MCF 10A (cell line): Measurements from ENCODE around the gene ZNF550. TPM values are rescaled to one million over a fixed set of nuclear protein-coding genes. Genes with fewer than 3 reads are reported as not detected.
A peak's percentile ranks its signal among the peaks of the same experiment; 100 is the strongest.
"Not testable (repeated sequence)": the region's sequence is repeated elsewhere in the genome, so short reads cannot be mapped to it uniquely, and the experiment has no call there.

Experiments
- BruUV-seq: library from RNA; stranded (reverse); fragments of 400-500 nt; replicated peaks from 2 replicates; lab custom pipeline; 2021; lab: Mats Ljungman, UMichigan
- CTCF ChIA-PET: fragments of 300-600 bp; sonication (Branson Sonifier 250); formaldehyde crosslinking; extraction: SDS; loops from one replicate; lab custom pipeline; 2021; ENCODE audit warnings: antibody characterized with exemption, inconsistent platforms; lab: Yijun Ruan, JAX
- POLR2A ChIA-PET: fragments of 300-600, 350-650 bp; sonication (Branson Sonifier 250); formaldehyde crosslinking; extraction: SDS; loops from one replicate; lab custom pipeline; 2020; ENCODE audit warnings: antibody characterized with exemption, inconsistent platforms; lab: Yijun Ruan, JAX
- DNase-seq: peaks from one replicate; pipeline ENCODE4 v3.0.0-alpha.2; 2018; ENCODE audit not compliant: unreplicated experiment
- H3K27ac Mint-ChIP-seq: one replicate; pipeline ENCODE4 v1.8.0; 2022; ENCODE audit warnings: mild to moderate bottlenecking, low read depth, mixed read lengths; ENCODE audit not compliant: unreplicated experiment
- H3K27me3 Mint-ChIP-seq: one replicate; pipeline ENCODE4 v1.8.0; 2022; ENCODE audit warnings: mixed read lengths; ENCODE audit not compliant: insufficient read depth, unreplicated experiment
- H3K36me3 Mint-ChIP-seq: one replicate; pipeline ENCODE4 v1.8.0; 2022; ENCODE audit warnings: mild to moderate bottlenecking, moderate library complexity, mixed read lengths; ENCODE audit not compliant: insufficient read depth, unreplicated experiment
- H3K4me1 Mint-ChIP-seq: one replicate; pipeline ENCODE4 v1.8.0; 2022; ENCODE audit warnings: mixed read lengths; ENCODE audit not compliant: insufficient read depth, unreplicated experiment
- H3K4me3 Mint-ChIP-seq: one replicate; pipeline ENCODE4 v1.8.0; 2022; ENCODE audit warnings: mild to moderate bottlenecking, moderate library complexity, mixed read lengths; ENCODE audit not compliant: unreplicated experiment
- H3K9me3 Mint-ChIP-seq: one replicate; pipeline ENCODE4 v1.8.0; 2022; ENCODE audit warnings: mixed read lengths; ENCODE audit not compliant: unreplicated experiment
- intact Hi-C: fragments of 100-400 bp; cut with micrococcal nuclease; formaldehyde crosslinking; loops from 2 replicates; pipeline ENCODE4 v1.14.1; 2022
- total RNA-seq: library from RNA; stranded (reverse); gene quantifications from 2 replicates; pipeline ENCODE4 v1.2.3, GENCODE V29; 2022
- TF ChIP-seq, protein P1 (sequence below): fragments of 200-600 bp; IDR thresholded peaks from one replicate; pipeline ENCODE4 v1.8.0; 2022; ENCODE audit warnings: antibody characterized with exemption, mild to moderate bottlenecking; ENCODE audit not compliant: unreplicated experiment

Gene ZNF550
- total RNA-seq, 1 experiment from 2014 or later, result 14.3 TPM

DNA sequence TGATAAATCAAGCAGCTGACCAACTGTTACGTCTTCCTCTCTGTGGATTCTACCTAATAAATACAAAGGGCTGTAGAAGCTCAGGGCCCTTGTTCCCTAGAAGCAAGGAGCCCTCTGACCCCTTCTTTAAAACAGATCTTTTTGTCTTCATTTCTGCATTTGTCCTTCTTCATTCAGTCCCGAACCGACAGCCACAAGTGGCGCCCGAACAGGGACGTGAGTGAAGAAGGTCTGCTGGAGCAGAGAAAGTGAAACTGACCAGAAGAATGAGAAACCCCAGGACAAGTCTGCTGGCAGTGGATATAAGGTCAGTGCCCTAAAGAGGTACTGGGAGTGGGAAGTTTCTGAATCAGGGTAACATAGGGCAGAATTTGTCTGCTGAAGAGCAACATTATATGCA lies 46.8 kb downstream of the ZNF550 start:
- POLR2A ChIA-PET, result no interaction called here
- peaks cover 19% of the 10 kb centered on the region for H3K9me3 Mint-ChIP-seq
- H3K27ac Mint-ChIP-seq, result no peak overlapping the region
- H3K36me3 Mint-ChIP-seq, result peaks cover 14% of the 10 kb centered on the region
- intact Hi-C loops, result no loop called here
- no peak overlapping the region for H3K4me3 Mint-ChIP-seq
- TF ChIP-seq, protein P1, sequence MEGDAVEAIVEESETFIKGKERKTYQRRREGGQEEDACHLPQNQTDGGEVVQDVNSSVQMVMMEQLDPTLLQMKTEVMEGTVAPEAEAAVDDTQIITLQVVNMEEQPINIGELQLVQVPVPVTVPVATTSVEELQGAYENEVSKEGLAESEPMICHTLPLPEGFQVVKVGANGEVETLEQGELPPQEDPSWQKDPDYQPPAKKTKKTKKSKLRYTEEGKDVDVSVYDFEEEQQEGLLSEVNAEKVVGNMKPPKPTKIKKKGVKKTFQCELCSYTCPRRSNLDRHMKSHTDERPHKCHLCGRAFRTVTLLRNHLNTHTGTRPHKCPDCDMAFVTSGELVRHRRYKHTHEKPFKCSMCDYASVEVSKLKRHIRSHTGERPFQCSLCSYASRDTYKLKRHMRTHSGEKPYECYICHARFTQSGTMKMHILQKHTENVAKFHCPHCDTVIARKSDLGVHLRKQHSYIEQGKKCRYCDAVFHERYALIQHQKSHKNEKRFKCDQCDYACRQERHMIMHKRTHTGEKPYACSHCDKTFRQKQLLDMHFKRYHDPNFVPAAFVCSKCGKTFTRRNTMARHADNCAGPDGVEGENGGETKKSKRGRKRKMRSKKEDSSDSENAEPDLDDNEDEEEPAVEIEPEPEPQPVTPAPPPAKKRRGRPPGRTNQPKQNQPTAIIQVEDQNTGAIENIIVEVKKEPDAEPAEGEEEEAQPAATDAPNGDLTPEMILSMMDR, result no peak
- no peaks in the 10 kb centered on the region for H3K4me1 Mint-ChIP-seq
- CTCF ChIA-PET, result no interaction called here
- no peaks in the 10 kb centered on the region for H3K27me3 Mint-ChIP-seq
- BruUV-seq, result no TSS peak
- DNase-seq, result no peak

DNA sequence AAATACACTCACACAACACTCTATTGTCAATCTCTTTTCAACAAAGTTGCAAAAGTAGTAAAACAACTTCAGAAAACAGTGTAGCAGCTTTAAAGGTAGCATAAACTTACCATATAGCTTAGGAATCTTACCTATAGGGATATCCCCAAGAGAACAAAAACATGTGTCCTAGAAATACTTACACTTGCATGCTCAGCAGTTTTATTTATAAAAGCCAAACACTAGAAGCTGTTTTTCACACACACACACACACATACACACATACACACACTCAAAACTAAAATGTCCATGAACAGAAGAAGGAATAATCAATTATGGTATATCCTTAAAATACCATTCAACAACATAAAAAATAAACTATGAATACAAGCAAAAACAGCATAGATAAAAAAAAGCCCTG lies 48.2 kb downstream of the ZNF550 start:
- ChIA-PET CTCF (interaction anchor here (0.7 kb wide), 2 partner anchors 771 to 815 kb away, joined by 3 to 4 read pairs; no protein-coding TSS in a partner anchor), POLR2A (interaction anchor here (0.6 to 1.2 kb wide), 2 partner anchors 12 to 49 kb away, joined by 3 read pairs; partner anchors contain the start of gene ZNF773)
- peaks cover 19% of the 10 kb centered on the region for H3K9me3 Mint-ChIP-seq
- DNase-seq, result no peak
- no peaks in the 10 kb centered on the region for H3K4me1 Mint-ChIP-seq
- intact Hi-C loops, result no loop called here
- no peak overlapping the region for H3K4me3 Mint-ChIP-seq
- TF ChIP-seq, protein P1, result no peak
- no TSS peak for BruUV-seq
- H3K27me3 Mint-ChIP-seq, result no peaks in the 10 kb centered on the region
- H3K36me3 Mint-ChIP-seq, result peaks cover 28% of the 10 kb centered on the region
- H3K27ac Mint-ChIP-seq, result no peak overlapping the region

DNA sequence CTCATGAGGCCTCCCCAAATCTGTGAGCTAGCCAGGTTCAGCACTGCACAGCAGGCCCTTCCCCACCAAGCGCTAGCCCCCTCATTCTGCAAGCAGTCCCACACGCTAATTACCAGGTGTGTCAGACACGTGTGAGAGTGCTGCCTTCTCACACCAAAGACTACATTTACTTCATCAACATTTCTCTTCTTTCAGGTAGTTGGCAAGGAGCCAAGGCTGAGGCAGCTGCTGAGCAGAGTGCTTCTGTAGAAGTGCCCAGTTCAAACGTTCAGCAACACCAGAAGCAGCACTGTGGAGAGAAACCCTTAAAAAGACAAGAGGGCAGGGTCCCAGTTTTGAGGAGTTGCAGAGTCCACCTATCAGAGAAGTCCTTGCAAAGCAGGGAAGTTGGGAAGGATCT lies 53.5 kb downstream of the ZNF550 start:
- Mint-ChIP-seq H3K4me3 (no peak overlapping the region), H3K27ac (no peak overlapping the region), H3K36me3 (peaks cover 52% of the 10 kb centered on the region), H3K4me1 (no peaks in the 10 kb centered on the region), H3K9me3 (peaks cover 12% of the 10 kb centered on the region), H3K27me3 (no peaks in the 10 kb centered on the region)
- ChIA-PET POLR2A (no interaction called here), CTCF (interaction anchor here (0.6 kb wide), 1 partner anchor 21 kb away, joined by 3 read pairs; no protein-coding TSS in a partner anchor)
- DNase-seq, result no peak
- no TSS peak for BruUV-seq
- TF ChIP-seq, protein P1, result no peak
- intact Hi-C loops, result no loop called here

DNA sequence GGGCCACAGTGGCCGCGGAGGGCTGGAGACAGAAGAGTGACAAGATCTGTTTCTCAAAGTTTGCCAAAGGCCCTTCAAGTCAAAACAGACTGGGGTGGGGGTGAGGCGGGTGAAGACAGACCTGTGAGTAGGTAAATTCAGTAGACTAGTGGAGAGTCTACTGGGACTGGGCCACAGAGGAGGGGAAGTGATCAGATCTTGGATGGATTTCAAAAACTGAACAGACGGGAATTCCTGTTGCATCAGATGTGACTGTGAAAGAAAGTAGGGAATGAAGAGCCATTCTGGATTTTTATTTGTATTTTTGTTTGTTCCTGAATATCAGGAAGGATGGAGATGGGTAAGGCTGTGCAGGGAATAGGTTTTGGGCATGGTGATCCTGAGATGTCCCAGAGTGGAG lies 59.3 kb downstream of the ZNF550 start:
- Mint-ChIP-seq H3K4me3 (peak overlapping the region; percentile 79), H3K27ac (peak overlapping the region; percentile 83), H3K36me3 (peaks cover 26% of the 10 kb centered on the region), H3K4me1 (peaks cover 12% of the 10 kb centered on the region), H3K9me3 (peaks cover 30% of the 10 kb centered on the region)
- H3K27me3 Mint-ChIP-seq, intact Hi-C loops: not testable (repeated sequence)
- ChIA-PET CTCF (interaction anchor here (0.6 kb wide), 2 partner anchors 316 to 414 kb away, joined by 3 to 4 read pairs; no protein-coding TSS in a partner anchor), POLR2A (interaction anchor here (0.7 to 1.7 kb wide), 7 partner anchors 9 to 319 kb away, joined by 3 to 7 read pairs (median 3); partner anchors contain the start of genes ZNF419, ZNF549 and ZNF772)
- DNase-seq, result peak; percentile 24
- BruUV-seq, result TSS peak; percentile 32

DNA sequence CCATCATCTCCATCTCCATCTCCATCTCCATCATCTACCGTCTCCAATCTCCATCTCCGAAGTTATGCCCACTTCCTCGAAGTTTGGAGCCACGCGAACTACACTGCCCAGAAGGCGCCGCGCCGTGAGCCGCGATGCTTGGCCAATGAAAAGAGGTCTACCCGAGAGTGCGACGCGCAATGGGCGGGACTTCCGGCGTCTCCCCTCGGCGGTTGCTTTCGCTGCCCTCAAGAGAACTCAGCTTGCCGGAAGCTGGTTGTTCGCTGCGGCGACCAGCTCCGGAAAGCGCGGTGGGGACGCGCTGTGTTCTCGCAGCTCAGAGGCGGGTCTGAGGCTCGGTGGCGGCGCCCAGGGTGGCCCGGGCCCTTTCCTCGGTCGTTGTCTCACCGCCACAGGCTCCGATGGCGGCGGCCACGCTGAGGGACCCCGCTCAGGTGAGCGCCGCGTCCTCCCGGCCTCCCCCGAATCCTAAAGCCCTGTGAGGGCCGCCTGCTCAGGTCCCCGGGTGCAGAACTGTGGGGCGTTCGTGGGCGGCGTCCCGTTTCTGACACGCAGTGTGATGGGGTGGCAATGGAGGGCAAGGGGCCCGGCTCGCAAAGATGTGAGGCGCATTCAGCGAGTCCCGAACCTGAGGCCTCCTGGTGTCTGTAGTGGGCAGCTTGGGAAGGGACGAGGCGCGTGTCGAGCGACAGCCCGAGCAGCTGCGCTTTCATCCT lies 59.8 kb downstream of the ZNF550 start, which contains the start of gene ZNF773:
TSS of gene ZNF773 (plus strand) at position 259 of the 716 bp plus-strand sequence. CDS start at position 402, 143 bp downstream.
- DNase-seq, result peak; percentile 81
- peak within 1 kb of the TSS; percentile 83 for H3K27ac Mint-ChIP-seq
- H3K9me3 Mint-ChIP-seq, result peaks cover 30% of the 10 kb centered on the region
- ChIA-PET CTCF (interaction anchor here (0.6 kb wide), 2 partner anchors 395 to 414 kb away, joined by 3 read pairs; no protein-coding TSS in a partner anchor), POLR2A (interaction anchor here (0.7 to 1.7 kb wide), 7 partner anchors 10 to 320 kb away, joined by 3 to 7 read pairs (median 3); partner anchors contain the start of genes ZNF419 and ZNF772)
- peak within 1 kb of the TSS; percentile 79 for H3K4me3 Mint-ChIP-seq
- BruUV-seq, H3K27me3 Mint-ChIP-seq: not testable (repeated sequence)
- peaks cover 12% of the 10 kb centered on the region for H3K4me1 Mint-ChIP-seq
- H3K36me3 Mint-ChIP-seq, result peaks cover 23% of the 10 kb centered on the region
- intact Hi-C loops, result loop anchor here (10.0 kb wide), 1 partner anchor 395 kb away; no protein-coding TSS in a partner anchor

DNA sequence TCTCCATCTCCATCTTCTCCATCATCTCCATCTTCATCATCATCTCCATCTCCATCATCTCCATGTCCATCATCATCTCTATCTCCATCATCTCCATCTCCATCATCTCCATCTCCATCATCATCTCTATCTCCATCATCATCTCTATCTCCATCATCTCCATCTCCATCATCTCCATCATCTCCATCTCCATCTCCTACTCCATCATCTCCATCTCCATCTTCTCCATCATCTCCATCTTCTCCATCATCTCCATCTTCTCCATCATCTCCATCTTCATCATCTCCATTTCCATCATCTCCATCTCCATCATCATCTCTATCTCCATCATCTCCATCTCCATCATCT lies 60.4 kb downstream of the ZNF550 start:
- intact Hi-C loops, result loop anchor here (10.0 kb wide), 1 partner anchor 395 kb away; no protein-coding TSS in a partner anchor
- peaks cover 29% of the 10 kb centered on the region for H3K9me3 Mint-ChIP-seq
- CTCF ChIA-PET, result interaction anchor here (0.6 kb wide), 1 partner anchor 395 kb away, joined by 3 read pairs; no protein-coding TSS in a partner anchor
- POLR2A ChIA-PET, result interaction anchor here (0.9 to 1.7 kb wide), 4 partner anchors 12 to 320 kb away, joined by 3 to 7 read pairs (median 4); partner anchors contain the start of genes ZNF419 and ZNF772
- H3K36me3 Mint-ChIP-seq, result peaks cover 27% of the 10 kb centered on the region
- H3K27me3 Mint-ChIP-seq, DNase-seq, BruUV-seq: not testable (repeated sequence)
- H3K4me1 Mint-ChIP-seq, result peaks cover 12% of the 10 kb centered on the region
- peak overlapping the region; percentile 79 for H3K4me3 Mint-ChIP-seq
- H3K27ac Mint-ChIP-seq, result peak overlapping the region; percentile 83
